CD4-positive, alpha-beta T cell treated with Interleukin-1 beta for 1 hour (primary cell): Measurements from ENCODE around the gene POLL.

ENCODE experiments used
- DNase-seq, 2 donors: peaks; one replicate each; pipeline ENCODE4 v3.0.0-alpha.2; 2020 to 2022

Gene POLL

DNA sequence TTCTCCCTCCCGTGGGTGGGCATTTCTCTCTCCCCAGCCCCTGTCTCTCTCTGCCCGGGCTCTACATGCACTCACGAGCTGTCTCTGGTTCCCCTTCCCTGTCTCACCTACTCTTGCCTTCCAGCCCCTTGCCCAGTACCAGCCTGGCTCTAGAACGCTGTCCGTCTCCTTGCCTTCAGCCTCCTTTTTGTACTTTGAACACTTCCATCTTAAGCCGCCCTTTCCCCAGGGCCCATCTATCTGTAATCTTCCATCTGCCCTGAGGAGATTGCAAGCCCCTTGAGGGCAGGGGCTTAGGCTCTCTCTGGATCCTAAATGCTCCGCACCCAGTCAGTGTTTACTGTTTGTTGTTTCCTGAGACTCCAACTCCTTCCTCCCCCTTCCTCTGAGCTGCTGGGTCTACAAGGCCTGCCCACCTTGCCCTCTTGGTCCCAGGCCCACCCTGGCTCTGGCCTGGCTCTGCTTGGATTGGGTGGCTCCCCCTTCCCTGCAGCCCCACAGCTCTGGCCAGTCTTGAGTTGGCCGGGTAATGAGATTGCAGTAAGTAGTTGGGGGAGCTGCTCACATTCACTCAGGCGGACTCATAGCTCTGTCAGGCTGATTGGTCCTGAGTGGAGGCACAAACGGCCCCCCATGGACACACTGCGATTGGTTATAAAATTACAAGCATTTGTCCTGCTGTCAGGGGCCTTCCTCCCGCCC lies 28.3 kb downstream of the POLL start:
- no peak for DNase-seq

DNA sequence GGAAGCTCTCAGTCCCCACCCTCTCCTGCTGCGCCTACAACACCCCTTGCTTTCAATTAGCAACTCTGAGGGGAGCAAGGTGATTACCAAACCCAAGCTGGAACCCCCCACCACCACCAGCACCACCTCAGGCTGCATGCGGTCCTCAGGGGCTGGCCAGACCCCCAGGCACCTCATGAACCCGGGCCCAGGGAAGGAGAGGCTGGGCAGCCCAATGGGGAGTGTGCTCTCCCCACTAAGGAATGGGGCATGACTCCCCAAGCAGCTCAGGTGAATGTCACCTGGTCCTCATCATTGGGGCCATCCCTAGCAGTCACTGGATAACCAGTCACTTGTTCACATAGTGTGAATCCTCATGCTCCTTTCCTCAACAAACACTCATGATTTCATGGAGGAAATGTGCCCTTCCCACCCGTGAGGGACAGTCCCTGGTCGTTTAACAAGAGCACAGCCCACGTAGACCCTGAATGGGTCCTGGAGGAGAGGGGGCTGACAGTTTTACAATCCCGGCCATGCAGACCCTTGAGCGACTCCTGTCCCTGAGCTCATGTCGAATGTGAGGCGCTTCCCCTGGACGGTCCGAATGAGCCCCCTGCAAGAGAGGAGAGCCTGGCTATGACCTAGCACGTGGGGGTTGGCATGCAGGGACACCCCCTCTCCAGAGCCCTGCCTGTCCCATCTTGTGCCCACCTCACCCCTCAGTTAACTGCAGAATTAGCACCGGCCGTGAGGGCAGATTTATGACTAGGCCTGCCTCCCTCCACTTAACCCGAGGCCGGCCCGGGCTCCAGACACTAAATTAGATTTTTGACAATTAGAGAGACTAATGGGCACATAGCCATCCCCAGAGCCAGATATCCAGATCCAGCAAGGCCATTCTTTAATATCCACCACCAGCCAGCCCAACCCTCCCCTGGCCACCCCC lies 29.1 kb downstream of the POLL start:
- DNase-seq = no peak

DNA sequence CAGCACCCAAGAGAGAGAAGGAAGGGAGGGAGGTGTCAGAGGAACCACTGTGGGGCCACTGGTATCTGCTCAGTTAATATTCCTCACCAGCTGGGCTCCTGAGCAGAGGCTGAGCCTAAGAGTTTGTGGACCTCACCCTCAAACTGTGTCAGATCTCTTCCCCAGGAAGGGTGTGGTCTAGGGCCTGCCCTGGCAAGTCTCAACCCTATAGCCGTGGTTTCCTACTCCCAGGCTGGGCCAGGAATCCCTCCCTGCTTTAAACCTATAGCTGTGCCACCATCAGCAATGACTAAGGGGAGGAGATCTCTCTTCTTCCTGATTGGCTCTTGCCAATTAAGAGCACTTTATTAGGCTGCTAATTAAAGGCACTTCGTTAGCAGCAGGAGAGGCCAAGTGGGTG lies 29.9 kb downstream of the POLL start:
- peak in 1 of 2 donors; percentile 14 for DNase-seq

DNA sequence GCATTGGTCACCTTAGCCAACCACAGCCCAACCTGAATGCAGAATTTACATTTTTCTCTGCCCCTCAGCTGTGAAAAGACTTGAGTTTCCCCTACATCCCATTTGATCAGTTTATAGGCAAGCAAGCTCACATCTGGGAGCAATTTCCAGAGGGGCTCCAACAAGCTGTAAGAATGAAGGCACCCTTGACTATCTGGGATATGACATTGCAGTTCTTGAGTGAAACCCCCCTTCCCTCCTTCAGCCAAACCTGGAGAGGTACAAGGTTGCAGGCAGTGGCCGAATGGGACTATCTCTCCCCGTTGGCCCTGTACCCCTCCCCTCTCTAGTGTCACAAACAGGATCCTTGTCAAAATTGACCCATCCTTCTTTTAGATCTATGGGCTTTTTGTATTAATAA lies 30.5 kb downstream of the POLL start:
- no peak for DNase-seq

- DNase-seq = no peak
Measured at GRCh38 chr10:101552442-101552841, 35.6 kb downstream of the POLL start.

DNA sequence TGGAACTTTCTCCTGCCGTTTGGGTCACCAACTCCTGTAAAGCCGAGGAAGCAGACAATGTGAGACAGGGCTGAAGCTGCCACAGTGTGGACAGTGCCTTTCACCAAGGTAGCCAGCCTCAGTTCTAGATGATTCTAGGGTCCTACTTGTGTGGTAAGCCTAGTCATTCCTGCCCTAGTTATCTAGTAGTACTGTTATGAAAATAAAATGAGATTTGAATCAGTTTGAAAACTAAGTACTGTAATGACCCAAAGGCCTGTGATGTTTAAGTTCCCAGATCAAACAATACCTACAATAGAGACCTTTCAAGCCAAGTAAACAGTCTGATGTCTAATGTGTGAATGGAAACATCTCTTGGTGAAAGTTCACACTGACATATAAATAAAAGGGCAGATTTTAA lies 37.1 kb downstream of the POLL start:
- DNase-seq = no peak

- no peak for DNase-seq
Measured at GRCh38 chr10:101545898-101546297, 42.2 kb downstream of the POLL start.

DNA sequence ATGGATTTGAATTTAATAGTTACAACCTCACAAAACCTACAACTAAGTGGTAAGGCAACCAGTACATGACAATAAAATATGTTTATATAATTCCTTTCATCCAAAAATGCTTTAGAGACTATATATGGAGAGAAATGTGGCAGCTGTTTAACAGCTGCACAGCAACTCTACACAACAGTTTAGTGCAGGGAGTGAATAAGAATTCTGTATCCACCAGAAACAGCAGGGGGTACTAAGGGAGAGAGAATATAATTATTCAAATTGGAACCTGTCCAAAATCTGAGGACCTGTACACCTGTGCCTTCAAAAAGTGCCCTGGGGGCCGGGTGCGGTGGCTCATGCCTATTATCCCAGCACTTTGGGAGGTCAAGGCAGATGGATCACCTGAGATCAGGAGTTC lies 49.6 kb downstream of the POLL start:
- no peak for DNase-seq

- peak in 1 of 2 donors; percentile 35 for DNase-seq
Measured at GRCh38 chr10:101536800-101537199, 51.3 kb downstream of the POLL start.

DNA sequence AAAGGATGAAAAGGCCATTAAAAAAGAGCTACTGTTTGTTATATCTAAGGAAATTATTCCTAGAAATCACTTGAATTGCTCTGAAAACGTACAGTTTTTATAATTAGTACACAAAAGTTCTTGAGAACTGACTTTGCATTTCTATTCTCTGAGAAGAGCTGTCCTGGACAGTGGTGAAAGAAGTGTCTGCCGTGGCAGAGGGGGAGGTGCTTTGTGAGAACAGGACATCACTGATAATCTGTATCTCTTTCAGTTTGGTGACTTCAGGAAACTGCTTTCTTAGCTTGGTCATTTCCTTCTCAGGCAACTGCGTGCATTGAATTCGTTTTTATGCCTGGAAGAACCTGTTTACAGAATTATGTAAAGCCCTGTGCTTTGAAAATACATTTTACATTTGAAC lies 52.1 kb downstream of the POLL start:
- no peak for DNase-seq

- no peak for DNase-seq
Measured at GRCh38 chr10:101529725-101530553, 58.1 kb downstream of the POLL start.

GRCh38 chr10:101529207-101529606 lies 58.9 kb downstream of the POLL start:
- DNase-seq = no peak
